GM10248 (cell line): ENCODE measurements around the gene CAMK2B.

ENCODE experiments used
- CTCF ChIA-PET: fragments of 300-600 bp; sonication (Branson Sonifier 250); formaldehyde crosslinking; extraction: SDS; loops from one replicate; lab custom pipeline; 2021; ENCODE audit warnings: antibody characterized with exemption; lab: Yijun Ruan, JAX
- POLR2A ChIA-PET: fragments of 350-650 bp; sonication (Branson Sonifier 250); formaldehyde crosslinking; extraction: SDS; loops from one replicate; lab custom pipeline; 2020; ENCODE audit warnings: antibody characterized with exemption; lab: Yijun Ruan, JAX
- DNase-seq: peaks from one replicate; pipeline ENCODE4 v3.0.0; 2012; ENCODE audit errors: extremely low spot score
- TF ChIP-seq, protein P1 (sequence below): IDR thresholded peaks from 2 replicates; pipeline ENCODE4 v1.5.1; 2012; ENCODE audit warnings: mild to moderate bottlenecking, low read depth; ENCODE audit errors: extremely low read depth, missing control alignments, control extremely low read depth

Gene CAMK2B

GRCh38 chr7:44285561-44285960, 39.8 kb downstream of the CAMK2B start:
- CTCF ChIA-PET, result interaction anchor here (1.9 kb wide), 1 partner anchor 28 kb away, joined by 6 read pairs; no protein-coding TSS in a partner anchor
- DNase-seq, result no peak
- TF ChIP-seq, protein P1, sequence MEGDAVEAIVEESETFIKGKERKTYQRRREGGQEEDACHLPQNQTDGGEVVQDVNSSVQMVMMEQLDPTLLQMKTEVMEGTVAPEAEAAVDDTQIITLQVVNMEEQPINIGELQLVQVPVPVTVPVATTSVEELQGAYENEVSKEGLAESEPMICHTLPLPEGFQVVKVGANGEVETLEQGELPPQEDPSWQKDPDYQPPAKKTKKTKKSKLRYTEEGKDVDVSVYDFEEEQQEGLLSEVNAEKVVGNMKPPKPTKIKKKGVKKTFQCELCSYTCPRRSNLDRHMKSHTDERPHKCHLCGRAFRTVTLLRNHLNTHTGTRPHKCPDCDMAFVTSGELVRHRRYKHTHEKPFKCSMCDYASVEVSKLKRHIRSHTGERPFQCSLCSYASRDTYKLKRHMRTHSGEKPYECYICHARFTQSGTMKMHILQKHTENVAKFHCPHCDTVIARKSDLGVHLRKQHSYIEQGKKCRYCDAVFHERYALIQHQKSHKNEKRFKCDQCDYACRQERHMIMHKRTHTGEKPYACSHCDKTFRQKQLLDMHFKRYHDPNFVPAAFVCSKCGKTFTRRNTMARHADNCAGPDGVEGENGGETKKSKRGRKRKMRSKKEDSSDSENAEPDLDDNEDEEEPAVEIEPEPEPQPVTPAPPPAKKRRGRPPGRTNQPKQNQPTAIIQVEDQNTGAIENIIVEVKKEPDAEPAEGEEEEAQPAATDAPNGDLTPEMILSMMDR, result no peak
- POLR2A ChIA-PET, result no interaction called here

DNA sequence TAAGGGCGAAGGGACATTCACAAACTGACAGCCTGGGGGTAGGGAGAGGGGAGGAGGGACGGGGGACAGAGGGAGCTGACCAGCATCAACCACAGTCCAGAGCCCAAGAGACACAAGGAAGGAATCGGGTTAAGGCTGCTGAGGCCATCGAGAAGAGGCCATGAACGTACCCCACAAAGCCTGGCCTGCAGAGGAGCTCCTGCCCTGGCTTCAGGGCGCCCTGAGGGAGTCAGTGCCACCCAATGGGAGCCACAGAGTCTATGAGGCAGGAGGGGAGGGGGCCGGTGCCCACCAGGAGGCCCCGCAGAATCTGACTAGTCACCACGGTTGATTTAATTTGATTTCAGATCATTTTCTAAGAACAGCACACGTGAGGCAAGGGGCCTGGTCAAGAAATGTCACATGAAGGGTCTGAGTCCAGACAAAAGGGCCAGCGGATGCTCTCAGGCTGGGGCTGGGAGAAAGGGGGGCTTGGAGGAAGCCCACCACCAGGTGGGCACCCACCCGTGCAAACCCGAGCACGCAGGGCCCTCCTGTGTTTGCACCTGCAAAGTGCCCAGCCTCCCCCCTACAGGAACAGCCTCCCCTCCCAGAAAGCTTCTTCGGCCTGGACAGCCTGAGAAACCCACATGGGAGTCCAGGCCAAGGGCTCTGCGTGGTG, 40.4 kb downstream of the CAMK2B start:
- TF ChIP-seq, protein P1, result no peak
- DNase-seq, result no peak
- ChIA-PET CTCF (interaction anchor here (1.1 to 1.9 kb wide), 2 partner anchors 27 to 249 kb away, joined by 3 to 6 read pairs; no protein-coding TSS in a partner anchor), POLR2A (no interaction called here)

GRCh38 chr7:44284216-44284615, 41.2 kb downstream of the CAMK2B start:
- POLR2A ChIA-PET, result no interaction called here
- TF ChIP-seq, protein P1, result no peak
- CTCF ChIA-PET, result interaction anchor here (1.1 to 1.9 kb wide), 3 partner anchors 26 to 250 kb away, joined by 3 to 6 read pairs (median 4); no protein-coding TSS in a partner anchor
- no peak for DNase-seq

DNA sequence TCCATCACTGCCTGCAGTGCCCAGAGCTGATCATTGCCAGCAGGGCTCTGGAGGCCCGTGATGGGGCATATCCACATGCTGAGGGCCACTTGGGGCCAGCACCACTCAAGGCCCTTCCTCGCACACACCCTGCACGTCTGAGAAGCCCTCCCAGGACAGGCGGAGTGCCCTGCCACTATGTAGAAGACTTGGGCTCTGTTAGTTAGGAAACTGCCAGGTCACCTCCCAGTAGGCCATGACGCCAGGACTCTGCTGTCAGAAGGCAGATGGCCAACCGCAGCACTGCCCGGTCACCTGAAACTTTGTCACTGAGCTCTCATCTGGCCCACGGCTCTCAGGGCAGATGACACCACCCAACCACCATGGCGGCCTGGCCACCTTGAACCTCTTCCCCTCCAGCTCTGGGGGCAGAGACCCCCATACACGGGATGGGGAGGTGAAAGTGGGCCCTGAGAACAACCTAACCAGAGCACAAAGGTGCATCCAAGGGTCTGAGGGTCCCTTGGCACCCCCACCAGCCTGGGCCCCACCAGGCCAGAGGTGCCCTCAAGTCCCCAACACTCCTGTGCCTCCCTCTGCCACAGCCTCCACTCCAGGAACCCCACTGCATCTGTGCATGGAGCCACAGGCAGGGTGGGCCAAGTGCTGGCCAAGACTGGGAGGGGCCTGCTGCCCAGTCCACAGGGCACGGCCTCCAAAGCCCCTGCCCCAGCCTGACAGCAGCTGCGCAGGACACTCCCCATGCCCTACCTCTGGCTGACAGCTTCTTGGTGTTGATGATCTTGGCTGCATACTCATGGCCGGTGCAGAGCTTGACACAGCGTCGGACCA, 41.8 kb downstream of the CAMK2B start:
- TF ChIP-seq, protein P1, result no peak
- ChIA-PET CTCF (interaction anchor here (1.1 kb wide), 1 partner anchor 43 kb away, joined by 4 read pairs; no protein-coding TSS in a partner anchor), POLR2A (no interaction called here)
- no peak for DNase-seq

DNA sequence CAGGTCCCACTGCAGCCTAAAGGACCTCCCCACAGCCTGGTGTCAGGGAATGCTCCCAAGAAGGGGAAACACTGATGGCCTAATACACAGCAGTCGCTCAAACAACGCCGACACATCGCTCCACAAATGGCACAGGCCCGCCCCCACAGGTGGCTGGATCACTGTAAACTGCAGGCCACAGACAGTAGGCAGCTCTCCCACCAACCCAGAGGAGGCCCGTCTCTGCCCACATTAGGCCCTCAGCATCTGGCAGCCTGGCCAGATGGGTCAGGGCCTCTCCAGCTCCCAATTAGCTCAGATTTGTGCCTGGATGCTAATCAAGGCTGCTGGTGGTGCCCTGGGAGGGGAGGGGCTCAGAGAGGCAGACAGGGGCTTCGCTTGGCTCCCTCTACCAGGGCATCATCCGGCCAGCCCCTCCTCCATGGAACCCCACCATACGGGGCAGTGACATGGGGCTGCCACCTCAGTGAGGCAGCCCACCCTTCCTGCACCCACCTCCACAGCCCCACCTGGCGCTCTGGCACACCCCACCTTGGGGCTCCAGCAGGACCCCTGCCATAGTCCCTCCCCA, 42.7 kb downstream of the CAMK2B start:
- TF ChIP-seq, protein P1, result no peak
- ChIA-PET POLR2A (no interaction called here), CTCF (no interaction called here)
- DNase-seq, result no peak
